GM12892 (cell line): Measurements from ENCODE around the gene FAM53A.
A peak's percentile ranks its signal among the peaks of the same experiment; 100 is the strongest.
"Not testable (repeated sequence)": the region's sequence is repeated elsewhere in the genome, so short reads cannot be mapped to it uniquely, and the experiment has no call there.

ENCODE experiments used
- DNase-seq: peaks from one replicate; pipeline ENCODE4 v3.0.0; 2011; ENCODE audit not compliant: insufficient read length
- FAIRE-seq: peaks from 2 replicates; lab custom pipeline; 2011; peaks lifted over from hg19 to GRCh38; lab: Jason Lieb, UNC
- POLR2A ChIP-seq: IDR thresholded peaks from 2 replicates; pipeline ENCODE4 v1.6.1; 2011; ENCODE audit warnings: low read depth, low read length, control low read depth
- POLR2AphosphoS5 ChIP-seq: IDR thresholded peaks from 2 replicates; pipeline ENCODE4 v1.6.1; 2011; ENCODE audit warnings: low read depth, low read length, control low read depth
- TAF1 ChIP-seq: IDR thresholded peaks from 2 replicates; pipeline ENCODE4 v1.6.1; 2011; ENCODE audit warnings: low read depth, mild to moderate bottlenecking, control low read depth, low read length, borderline replicate concordance

Gene FAM53A

DNA sequence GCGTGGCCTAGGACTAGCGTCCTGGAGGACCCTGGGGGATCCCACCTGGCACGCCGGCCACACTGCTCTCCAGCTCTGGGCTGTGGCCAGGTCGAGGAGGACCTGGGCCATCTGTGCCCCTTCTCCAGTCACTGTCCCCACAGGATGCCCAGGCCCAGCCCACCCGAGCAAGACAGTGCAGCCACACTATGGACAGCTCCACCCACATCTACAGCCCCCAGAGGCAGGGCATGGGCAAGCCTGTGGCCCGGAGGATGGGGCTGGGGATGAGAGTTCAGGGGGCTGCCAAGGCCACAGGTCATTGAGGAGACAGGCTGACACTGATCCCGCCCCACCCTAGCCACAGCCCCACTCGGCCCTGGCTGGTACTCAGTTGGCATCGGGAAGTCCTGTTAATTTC, 30.3 kb downstream of the FAM53A start:
- TF ChIP-seq POLR2AphosphoS5 (no peak), POLR2A (no peak), TAF1 (no peak)

DNA sequence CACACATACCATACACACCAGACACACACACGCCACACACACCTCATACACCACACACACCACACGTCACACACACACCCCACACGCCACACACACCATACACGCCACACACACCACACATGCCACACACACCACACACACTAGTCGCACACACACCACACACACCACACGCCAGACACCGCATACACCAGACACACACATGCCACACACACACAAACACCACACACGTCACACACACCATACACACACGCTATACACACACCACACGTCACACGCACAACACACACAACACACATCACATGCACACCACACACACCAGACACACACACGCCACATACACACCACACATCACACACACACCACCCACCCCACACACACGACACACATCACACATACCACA, 32.0 kb downstream of the FAM53A start:
- peak; percentile 81 for FAIRE-seq
- no peak for DNase-seq
- TF ChIP-seq POLR2A = no peak
- no peak for TF ChIP-seq TAF1
- TF ChIP-seq POLR2AphosphoS5 = no peak

More for the DNA sequence above, 30.3 kb downstream of the FAM53A start:
- no peak for FAIRE-seq
- DNase-seq = no peak

DNA sequence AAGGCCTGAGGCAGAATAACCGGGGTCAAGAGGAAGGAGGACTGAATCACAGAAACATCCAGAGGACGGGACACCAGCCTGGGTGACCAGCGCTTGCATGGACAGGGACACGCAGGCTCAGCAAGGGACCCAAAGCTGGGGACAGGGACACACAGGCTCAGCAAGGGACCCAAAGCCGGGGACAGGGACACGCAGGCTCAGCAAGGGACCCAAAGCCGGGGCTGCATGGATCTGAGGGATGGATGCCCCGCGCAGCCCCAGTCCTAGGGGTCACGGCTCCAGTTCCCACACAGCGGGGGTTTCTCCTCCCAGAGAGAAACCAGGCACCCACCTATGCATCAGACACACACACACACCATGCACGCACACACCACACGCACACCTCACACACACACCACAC, 32.5 kb downstream of the FAM53A start:
- DNase-seq (no peak), FAIRE-seq (no peak)
- no peak for TF ChIP-seq TAF1
- TF ChIP-seq POLR2A = no peak
- TF ChIP-seq POLR2AphosphoS5 = no peak

DNA sequence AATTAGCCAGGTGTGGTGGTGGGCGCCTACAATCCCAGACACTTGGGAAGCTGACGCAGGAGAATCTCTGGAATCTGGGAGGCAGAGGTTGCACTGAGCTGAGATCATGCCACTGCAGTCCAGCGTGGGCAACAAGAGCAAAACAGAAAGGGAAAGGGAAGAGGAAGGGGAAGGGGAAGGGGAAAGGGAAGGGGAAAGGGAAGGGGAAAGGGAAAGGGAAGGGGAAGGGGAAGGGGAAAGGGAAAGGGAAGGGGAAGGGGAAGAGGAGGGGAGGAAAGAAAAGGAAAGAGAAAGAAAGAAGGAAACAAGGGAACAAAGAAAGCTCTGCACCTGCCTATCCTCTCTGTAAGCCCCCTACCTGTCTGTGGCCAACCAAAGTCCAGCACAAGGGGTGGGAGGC, 35.2 kb downstream of the FAM53A start:
- FAIRE-seq = no peak
- no peak for DNase-seq
- TF ChIP-seq POLR2A (no peak), POLR2AphosphoS5 (no peak), TAF1 (no peak)

GRCh38 chr4:1647432-1647831, 36.7 kb downstream of the FAM53A start:
- no peak for DNase-seq
- TF ChIP-seq POLR2AphosphoS5 (no peak), TAF1 (no peak), POLR2A (no peak)
- no peak for FAIRE-seq

DNA sequence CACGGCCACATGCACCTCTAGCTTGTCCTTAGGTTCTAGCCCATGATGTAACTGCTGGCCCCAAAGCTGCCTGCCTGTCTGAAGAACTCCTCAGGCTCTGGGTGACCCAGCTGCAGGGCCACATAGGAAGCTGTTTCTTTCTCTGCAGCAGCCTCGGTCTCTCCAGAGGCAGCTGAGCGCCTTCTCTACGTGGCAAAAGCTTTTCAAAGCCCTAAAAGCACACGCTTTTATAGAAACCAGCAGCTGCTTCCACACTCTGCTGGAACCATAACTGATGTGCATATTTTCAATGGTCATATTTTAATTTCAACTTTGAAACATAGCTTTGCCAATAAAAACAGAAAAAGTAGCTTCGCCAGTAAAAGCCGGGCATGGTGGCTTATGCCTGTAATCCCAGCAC, 37.4 kb downstream of the FAM53A start:
- DNase-seq (no peak), FAIRE-seq (no peak)
- no peak for TF ChIP-seq POLR2A
- TF ChIP-seq TAF1 = no peak
- no peak for TF ChIP-seq POLR2AphosphoS5

GRCh38 chr4:1644891-1645657, 39.0 kb downstream of the FAM53A start:
- no peak for TF ChIP-seq TAF1
- no peak for TF ChIP-seq POLR2A
- no peak for TF ChIP-seq POLR2AphosphoS5
- DNase-seq = no peak
- FAIRE-seq = no peak

- DNase-seq (no peak), FAIRE-seq (no peak)
- TF ChIP-seq POLR2AphosphoS5 (no peak), TAF1 (no peak), POLR2A (no peak)
Observed at GRCh38 chr4:1643971-1644735, 40.0 kb downstream of the FAM53A start.

DNA sequence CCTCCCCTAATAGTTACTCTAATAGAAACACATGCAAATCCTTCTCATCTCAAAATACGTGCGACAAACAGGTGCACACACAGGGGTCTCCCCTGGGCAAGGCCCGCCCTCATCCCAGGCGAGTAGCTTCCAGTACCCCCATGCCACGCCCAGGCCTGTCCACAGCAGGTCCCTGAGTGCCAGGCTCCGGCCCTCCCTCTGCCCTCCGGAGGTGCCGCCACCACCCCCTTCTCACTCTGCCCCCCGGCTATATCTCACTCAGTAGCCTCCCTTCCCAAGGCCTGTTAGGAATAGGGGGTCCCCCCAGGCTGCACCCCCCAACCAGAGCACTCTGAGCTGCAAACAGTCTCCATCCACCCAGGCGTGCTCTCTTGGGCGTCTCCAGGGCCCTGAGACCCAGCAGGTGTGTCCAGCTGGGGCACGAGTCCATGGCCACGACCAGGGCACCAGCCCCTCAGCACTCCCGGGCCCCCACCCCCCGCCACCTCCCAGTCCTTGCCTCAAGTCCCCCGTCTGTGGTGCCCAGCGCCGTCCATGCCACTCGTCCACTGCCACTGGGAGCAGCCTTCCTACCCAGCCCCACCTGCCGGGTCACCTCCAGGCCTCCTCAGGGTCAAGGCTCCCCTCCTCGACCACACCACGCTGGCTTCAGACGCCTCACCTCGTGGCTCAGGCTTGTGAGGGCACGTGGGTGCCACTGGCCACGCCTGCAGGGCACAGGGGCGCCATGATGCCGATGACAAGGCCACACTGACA, 41.7 kb downstream of the FAM53A start:
- DNase-seq = no peak
- TF ChIP-seq POLR2A (no peak), POLR2AphosphoS5 (no peak), TAF1 (no peak)
- FAIRE-seq = no peak

- FAIRE-seq (no peak), DNase-seq (no peak)
- TF ChIP-seq POLR2A (no peak), TAF1 (no peak), POLR2AphosphoS5 (no peak)
Observed at GRCh38 chr4:1641671-1642070, 42.4 kb downstream of the FAM53A start.

GRCh38 chr4:1640716-1641503, 43.2 kb downstream of the FAM53A start:
- not testable (repeated sequence) for DNase-seq, FAIRE-seq
